Cardiac septum (tissue), 1 donor: Measurements from ENCODE around the gene RBM17. TPM values are rescaled to one million over a fixed set of nuclear protein-coding genes. Genes with fewer than 3 reads are reported as not detected.
A peak's percentile ranks its signal among the peaks of the same experiment; 100 is the strongest.
"Not testable (repeated sequence)": the region's sequence is repeated elsewhere in the genome, so short reads cannot be mapped to it uniquely, and the experiment has no call there.

Experiments used
- DNase-seq: peaks from one replicate; pipeline ENCODE4 v3.0.0-alpha.2; 2020; ENCODE audit warnings: low spot score
- intact Hi-C: fragments of 100-400 bp; cut with DNase I; formaldehyde crosslinking; loops from one replicate; pipeline ENCODE4 v1.14.0; 2022
- long read RNA-seq: library from polyadenylated mRNA; unstranded; transcript quantifications from one replicate; pipeline ENCODE4 v2.0.0, GENCODE V29; 2021
- total RNA-seq: library from RNA; stranded (reverse); fragmentation: NEBNext Ultra II Directional; extraction: Animal tissue kit (Norgen Biotek cat#: 25700); gene quantifications from one replicate; pipeline ENCODE4 v1.2.1, GENCODE V29; 2021
- donor health status: DM: no; HTN: no; CAD: no.

Gene RBM17
- 70.1 TPM for total RNA-seq
- long read RNA-seq, transcript RBM17-201 (12 exons, 2,755 nt): major isoform, 88 of 123 reads
- long read RNA-seq, partial matches to known transcripts: 25 of 123 reads
- long read RNA-seq, other reads (novel, unspliced or antisense): 10 of 123 reads

- DNase-seq: peak; percentile 98
- intact Hi-C loops: loop anchor here (2.0 to 5.0 kb wide), 4 partner anchors 77 to 313 kb away; partner anchors contain the start of gene PFKFB3
Observed at GRCh38 chr10:6088721-6089333, at the start of gene RBM17. Gene RBM17 (plus strand): TSS chr10:6089034. CDS start chr10:6097066, 8,032 bp downstream.

GRCh38 chr10:6039711-6040110 is 49.1 kb upstream of the RBM17 start:
- intact Hi-C loops: no loop called here
- DNase-seq: no peak

GRCh38 chr10:6040205-6040604 is 48.6 kb upstream of the RBM17 start:
- intact Hi-C loops: no loop called here

GRCh38 chr10:6043377-6043776 is 45.5 kb upstream of the RBM17 start:
- intact Hi-C loops, DNase-seq: not testable (repeated sequence)

More at GRCh38 chr10:6040205-6040604, 48.6 kb upstream of the RBM17 start:
- DNase-seq: no peak

GRCh38 chr10:6044060-6044459 is 44.8 kb upstream of the RBM17 start:
- peak; percentile 38 for DNase-seq
- intact Hi-C loops: no loop called here

- peak; percentile 29 for DNase-seq
- intact Hi-C loops: no loop called here
Observed at GRCh38 chr10:6044751-6045313, 44.0 kb upstream of the RBM17 start.

- intact Hi-C loops: no loop called here
- DNase-seq: peak; percentile 7
Observed at GRCh38 chr10:6045314-6045848, 43.5 kb upstream of the RBM17 start.

GRCh38 chr10:6045878-6046772 is 42.7 kb upstream of the RBM17 start:
- DNase-seq: peak; percentile 20
- intact Hi-C loops: no loop called here

- DNase-seq: peak; percentile 49
- intact Hi-C loops: no loop called here
Observed at GRCh38 chr10:6046773-6047611, 41.8 kb upstream of the RBM17 start.

- peak; percentile 26 for DNase-seq
- intact Hi-C loops: no loop called here
Observed at GRCh38 chr10:6047847-6048246, 41.0 kb upstream of the RBM17 start.

- DNase-seq: peak; percentile 17
- intact Hi-C loops: no loop called here
Observed at GRCh38 chr10:6048281-6049030, 40.4 kb upstream of the RBM17 start.

GRCh38 chr10:6049031-6049400 is 39.8 kb upstream of the RBM17 start:
- peak; percentile 19 for DNase-seq
- intact Hi-C loops: no loop called here

GRCh38 chr10:6050801-6051445 is 37.9 kb upstream of the RBM17 start:
- peak; percentile 76 for DNase-seq
- intact Hi-C loops: loop anchor here (5.0 kb wide), 1 partner anchor 104 kb away; no protein-coding TSS in a partner anchor

GRCh38 chr10:6052247-6053221 is 36.3 kb upstream of the RBM17 start:
- peak; percentile 72 for DNase-seq
- intact Hi-C loops: loop anchor here (2.0 to 5.0 kb wide), 2 partner anchors 80 to 105 kb away; no protein-coding TSS in a partner anchor

- DNase-seq: no peak
- intact Hi-C loops: loop anchor here (2.0 to 5.0 kb wide), 2 partner anchors 81 to 106 kb away; no protein-coding TSS in a partner anchor
Observed at GRCh38 chr10:6053303-6053702, 35.5 kb upstream of the RBM17 start.

- intact Hi-C loops: loop anchor here (2.0 to 5.0 kb wide), 2 partner anchors 81 to 107 kb away; no protein-coding TSS in a partner anchor
- peak; percentile 80 for DNase-seq
Observed at GRCh38 chr10:6053816-6054631, 34.8 kb upstream of the RBM17 start.
